Astrocyte of the spinal cord (primary cell): Measurements from ENCODE around the gene GALNT7.
A peak's percentile ranks its signal among the peaks of the same experiment; 100 is the strongest.

Experiments used
- DNase-seq: peaks from one replicate; pipeline ENCODE4 v3.0.0; 2011; ENCODE audit warnings: low read depth, low spot score
- H3K4me3 ChIP-seq: 2 replicates; pipeline ENCODE4 v1.5.1; 2011; ENCODE audit warnings: low read depth, mild to moderate bottlenecking, low read length, moderate library complexity
- CTCF ChIP-seq: IDR thresholded peaks from 2 replicates; pipeline ENCODE4 v1.5.1; 2012; ENCODE audit warnings: low read depth, mild to moderate bottlenecking, low read length, inconsistent platforms
- in situ Hi-C: cut with HindIII; loops from 2 replicates; pipeline ENCODE4 v1.10.0; 2017; ENCODE audit warnings: low sequenced_read_pairs

Gene GALNT7

GRCh38 chr4:173288296-173288695 lies 119.7 kb downstream of the GALNT7 start:
- peak; percentile 50 for DNase-seq
- TF ChIP-seq CTCF: peak; percentile 54
- H3K4me3 ChIP-seq: no peak overlapping the region
- in situ Hi-C loops: no loop called here

GRCh38 chr4:173288698-173289352 lies 120.2 kb downstream of the GALNT7 start:
- no peak for DNase-seq
- in situ Hi-C loops: no loop called here
- TF ChIP-seq CTCF: no peak
- H3K4me3 ChIP-seq: no peak overlapping the region

- in situ Hi-C loops: no loop called here
- TF ChIP-seq CTCF: no peak
- no peak overlapping the region for H3K4me3 ChIP-seq
- DNase-seq: no peak
These were observed 120.7 kb downstream of the GALNT7 start for GRCh38 chr4:173289353-173289727.

- no peak overlapping the region for H3K4me3 ChIP-seq
- in situ Hi-C loops: no loop called here
These were observed 123.3 kb downstream of the GALNT7 start for GRCh38 chr4:173291899-173292298.

GRCh38 chr4:173293663-173294062 lies 125.1 kb downstream of the GALNT7 start:
- TF ChIP-seq CTCF: no peak
- DNase-seq: no peak
- no peak overlapping the region for H3K4me3 ChIP-seq
- in situ Hi-C loops: no loop called here

More at GRCh38 chr4:173291899-173292298, 123.3 kb downstream of the GALNT7 start:
- no peak for DNase-seq
- no peak for TF ChIP-seq CTCF

GRCh38 chr4:173294444-173294843 lies 125.8 kb downstream of the GALNT7 start:
- no peak for DNase-seq
- H3K4me3 ChIP-seq: no peak overlapping the region
- no peak for TF ChIP-seq CTCF
- in situ Hi-C loops: no loop called here
